ENCODE results near the gene LMO7.

LMO7 gene

DNA sequence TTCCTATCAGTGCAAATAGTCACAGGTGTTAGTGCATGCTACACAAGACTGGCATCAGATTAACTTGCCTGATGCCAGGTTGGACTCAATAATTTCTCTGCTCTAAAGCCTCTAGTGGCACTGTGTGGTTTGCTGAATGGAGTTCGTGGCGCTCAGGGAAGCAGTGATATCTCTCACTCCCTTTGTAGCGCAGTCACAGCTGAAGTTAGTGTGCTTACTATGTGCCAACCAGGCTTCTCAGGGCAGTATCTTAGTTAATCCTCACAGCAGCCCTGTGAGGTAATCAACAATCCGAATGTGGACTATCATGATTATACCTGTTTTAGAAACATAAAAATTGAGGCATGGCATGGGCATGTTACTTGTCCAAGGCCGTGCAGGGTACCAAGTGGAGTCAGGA, 190.3 kb downstream of the LMO7 start:
- no peak overlapping the region for H3K27ac ChIP-seq
- TF ChIP-seq, protein P1, sequence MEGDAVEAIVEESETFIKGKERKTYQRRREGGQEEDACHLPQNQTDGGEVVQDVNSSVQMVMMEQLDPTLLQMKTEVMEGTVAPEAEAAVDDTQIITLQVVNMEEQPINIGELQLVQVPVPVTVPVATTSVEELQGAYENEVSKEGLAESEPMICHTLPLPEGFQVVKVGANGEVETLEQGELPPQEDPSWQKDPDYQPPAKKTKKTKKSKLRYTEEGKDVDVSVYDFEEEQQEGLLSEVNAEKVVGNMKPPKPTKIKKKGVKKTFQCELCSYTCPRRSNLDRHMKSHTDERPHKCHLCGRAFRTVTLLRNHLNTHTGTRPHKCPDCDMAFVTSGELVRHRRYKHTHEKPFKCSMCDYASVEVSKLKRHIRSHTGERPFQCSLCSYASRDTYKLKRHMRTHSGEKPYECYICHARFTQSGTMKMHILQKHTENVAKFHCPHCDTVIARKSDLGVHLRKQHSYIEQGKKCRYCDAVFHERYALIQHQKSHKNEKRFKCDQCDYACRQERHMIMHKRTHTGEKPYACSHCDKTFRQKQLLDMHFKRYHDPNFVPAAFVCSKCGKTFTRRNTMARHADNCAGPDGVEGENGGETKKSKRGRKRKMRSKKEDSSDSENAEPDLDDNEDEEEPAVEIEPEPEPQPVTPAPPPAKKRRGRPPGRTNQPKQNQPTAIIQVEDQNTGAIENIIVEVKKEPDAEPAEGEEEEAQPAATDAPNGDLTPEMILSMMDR (conservative IDR thresholded peaks at IDR 0.05): no peak

DNA sequence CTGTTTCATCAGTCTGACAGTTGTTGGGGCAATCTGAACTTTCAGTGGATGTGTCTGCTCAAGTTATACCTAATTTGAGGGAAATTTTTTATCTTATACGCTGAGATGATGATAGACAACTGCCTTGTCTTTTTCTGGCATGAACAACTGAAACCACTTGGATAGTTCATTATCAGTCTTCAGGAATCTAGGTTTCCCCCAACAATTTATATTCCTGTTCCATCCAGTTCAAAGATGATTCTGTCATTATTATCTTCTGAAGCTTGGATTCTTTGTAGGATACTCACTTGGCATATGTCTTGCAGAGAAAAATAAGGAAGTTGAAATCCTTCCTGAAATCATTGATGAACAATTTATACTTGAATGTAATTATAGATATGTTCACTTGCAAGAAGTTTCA, 193.7 kb downstream of the LMO7 start:
- TF ChIP-seq, protein P1 (conservative IDR thresholded peaks at IDR 0.05): no peak
- no peak overlapping the region for H3K27ac ChIP-seq

DNA sequence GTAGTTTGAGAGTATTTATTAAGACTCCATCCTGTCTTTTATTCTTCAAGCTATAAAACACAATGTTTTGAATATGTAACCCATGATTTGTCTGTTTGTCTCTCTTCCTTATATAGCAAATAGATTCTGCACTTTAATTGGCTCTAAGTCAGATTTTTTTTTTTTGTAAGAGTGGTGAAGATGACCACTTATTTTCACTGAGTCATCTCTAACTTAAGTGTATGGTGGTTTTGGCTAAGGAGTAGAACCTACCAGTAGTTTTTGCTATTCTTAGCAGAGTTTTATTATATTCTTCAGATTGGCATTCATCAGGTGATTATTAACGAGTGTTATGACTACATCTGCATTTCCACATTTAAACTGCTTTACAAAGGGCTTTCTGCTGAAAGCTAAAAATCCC, 194.7 kb downstream of the LMO7 start:
- no peak overlapping the region for H3K27ac ChIP-seq
- TF ChIP-seq, protein P1 (conservative IDR thresholded peaks at IDR 0.05): no peak

DNA sequence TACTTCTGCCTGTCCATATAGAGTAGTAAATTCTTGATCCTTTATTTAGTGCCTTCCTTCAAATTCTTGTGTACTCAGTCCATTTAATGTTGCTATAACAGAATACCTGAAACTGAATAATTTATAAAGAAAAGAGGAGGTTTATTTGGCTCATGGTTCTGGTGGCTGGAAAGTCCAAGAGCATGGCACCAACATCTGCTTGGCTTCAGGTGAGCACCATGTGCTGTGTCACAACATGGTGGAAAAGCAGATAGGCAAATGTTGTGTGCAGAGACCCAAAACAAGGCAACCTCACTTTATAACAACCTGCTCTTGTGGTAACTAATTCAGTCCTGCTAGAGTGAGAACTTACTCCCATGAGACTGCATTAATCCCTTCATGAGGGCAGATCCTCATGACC, 195.3 kb downstream of the LMO7 start:
- H3K27ac ChIP-seq: no peak overlapping the region
- TF ChIP-seq, protein P1 (conservative IDR thresholded peaks at IDR 0.05): no peak

DNA sequence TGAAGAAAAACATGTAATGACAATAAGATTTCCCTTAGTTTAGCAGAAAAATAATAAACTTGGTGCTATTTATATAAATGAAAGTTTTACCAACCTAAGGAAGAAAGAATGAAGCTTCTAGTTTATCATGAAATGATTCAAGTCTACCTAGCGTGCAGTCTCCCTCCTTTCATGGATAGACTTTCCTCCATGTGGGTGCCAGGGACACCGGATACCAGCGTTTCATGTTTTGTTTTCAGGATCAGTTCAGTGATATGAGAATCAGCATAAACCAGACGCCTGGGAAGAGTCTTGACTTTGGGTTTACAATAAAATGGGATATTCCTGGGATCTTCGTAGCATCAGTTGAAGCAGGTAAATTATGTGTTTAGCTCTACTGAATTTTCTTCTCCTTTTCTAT, 196.7 kb downstream of the LMO7 start:
- no peak overlapping the region for H3K27ac ChIP-seq
- TF ChIP-seq, protein P1 (conservative IDR thresholded peaks at IDR 0.05): no peak

DNA sequence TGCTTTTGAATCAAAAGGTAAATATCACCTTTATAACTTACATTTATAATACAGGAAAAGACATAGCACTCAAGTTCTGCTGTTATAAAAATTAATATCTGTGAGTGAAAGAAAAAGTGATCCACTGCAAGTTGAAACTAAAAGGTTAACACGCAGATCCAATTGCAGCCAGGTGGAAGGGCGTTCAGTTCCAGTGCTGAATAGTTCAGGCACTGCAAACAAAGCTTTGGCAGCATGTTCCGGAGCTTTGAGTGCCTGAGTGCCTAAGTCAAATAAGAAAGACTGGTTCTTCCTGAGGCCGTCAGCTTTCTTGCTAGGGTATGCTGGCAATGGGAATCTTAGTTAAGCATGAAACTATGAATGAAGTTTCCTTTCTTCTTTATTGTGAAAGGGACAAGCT, 200.3 kb downstream of the LMO7 start:
- peak overlapping the region; percentile 80 for H3K27ac ChIP-seq
- TF ChIP-seq, protein P1 (conservative IDR thresholded peaks at IDR 0.05): no peak

DNA sequence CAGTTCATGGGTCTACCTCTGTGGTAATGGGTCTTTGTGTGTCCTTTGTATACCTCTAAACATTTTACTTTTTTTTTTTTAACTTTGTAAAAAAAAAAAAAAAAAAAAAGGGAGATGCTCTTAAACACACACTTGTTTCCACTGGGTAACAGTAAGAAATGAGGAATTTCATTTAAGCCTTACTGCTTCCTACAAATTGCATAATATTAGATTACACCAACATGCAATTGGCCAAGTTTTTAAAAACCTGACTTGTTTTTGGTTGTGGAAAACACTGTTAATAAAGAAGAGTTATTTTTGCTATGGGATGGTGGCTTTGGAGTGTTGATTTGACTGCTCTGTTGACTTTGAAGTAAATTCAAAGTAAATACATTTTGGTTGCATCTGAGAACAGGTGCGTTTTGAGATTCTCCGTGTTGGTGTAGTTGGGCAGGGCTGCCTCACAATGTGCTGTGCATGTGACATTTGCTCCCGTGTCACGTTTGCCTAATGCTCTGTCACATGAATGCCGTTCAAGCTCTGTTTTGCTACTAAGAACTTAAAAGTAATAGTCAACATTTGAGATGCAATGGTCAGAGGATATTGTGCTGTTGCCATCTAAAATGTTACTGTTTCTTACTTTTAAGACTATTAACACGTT, 202.4 kb downstream of the LMO7 start:
- peak overlapping the region; percentile 80 for H3K27ac ChIP-seq
- TF ChIP-seq, protein P1 (conservative IDR thresholded peaks at IDR 0.05): no peak
